RCC 7860 (cell line): ENCODE data around the gene CNN3.

ENCODE experiments used
- DNase-seq: peaks from one replicate; pipeline ENCODE4 v3.0.0-alpha.2; 2015; ENCODE audit warnings: low spot score
- FAIRE-seq: peaks from 2 replicates; lab custom pipeline; 2012; peaks lifted over from hg19 to GRCh38; lab: Jason Lieb, UNC

CNN3 gene

DNA sequence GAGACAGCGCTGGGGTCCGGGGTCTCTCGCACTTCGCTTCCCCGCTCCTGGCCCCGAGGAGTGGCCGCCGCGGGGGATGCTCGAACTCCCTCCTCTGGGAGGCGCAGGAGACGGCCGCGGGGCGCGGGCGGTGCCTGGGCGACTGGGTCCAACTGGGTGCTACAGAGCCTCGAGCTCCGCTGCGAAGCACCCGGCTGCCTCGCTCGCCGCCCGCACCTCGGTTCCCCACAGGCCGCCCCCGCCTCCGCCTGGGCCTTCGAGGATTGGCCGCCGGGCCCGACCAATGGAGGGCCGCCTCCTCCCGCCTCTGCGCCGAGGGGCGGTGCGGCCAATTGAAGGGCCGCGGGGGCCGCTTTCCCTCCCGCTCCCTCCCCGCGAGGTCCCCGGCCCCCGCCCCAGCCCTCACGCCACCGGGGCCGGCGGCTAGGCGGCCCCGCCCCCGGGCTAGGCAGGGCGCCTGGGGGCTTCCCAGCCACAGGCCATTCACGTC is at the start of gene CNN3:
TSS of gene CNN3 (minus strand) at position 196 of the 490 bp plus-strand sequence. CDS start 216 bp downstream, outside the sequence.
- FAIRE-seq = no peak
- peak; percentile 80 for DNase-seq

DNA sequence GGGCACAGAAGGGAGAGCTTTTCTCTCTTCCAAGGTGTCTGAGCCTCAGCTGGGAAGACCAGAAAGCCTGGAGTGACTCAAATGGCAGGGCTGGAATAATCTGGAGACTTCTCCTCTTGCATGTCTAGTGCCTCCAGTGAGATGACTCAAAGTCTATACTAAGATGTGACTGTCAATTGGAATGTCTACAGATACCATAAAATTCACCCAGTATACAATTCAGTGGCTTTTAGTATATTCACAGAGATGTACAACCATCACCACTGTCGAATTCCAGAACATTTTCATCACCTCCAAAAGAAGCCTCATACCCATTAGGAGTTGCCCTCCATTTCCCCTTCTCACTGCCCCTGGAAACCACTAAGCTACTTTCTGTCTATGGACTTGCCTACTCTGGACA is 47.9 kb upstream of the CNN3 start:
- DNase-seq = peak; percentile 100
- FAIRE-seq = peak; percentile 98

DNA sequence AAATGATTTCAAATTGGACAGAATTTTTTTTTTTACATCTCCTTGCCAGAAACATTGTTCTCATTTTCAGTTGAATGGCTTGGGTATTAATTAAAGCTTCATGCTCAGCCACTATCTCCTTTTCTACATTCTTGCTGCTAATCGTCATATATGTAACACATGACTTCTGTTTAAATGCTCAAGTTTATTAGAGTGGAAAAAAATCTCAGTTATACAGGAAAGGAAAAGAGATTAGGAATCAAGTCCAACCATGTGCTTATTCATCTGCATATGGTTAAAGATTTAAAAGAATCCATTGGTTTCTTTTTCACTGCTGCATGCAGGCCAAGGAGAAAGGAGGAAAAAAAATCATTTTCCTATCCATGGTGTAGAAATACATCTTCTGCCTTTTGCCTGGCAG is 47.3 kb upstream of the CNN3 start:
- FAIRE-seq (no peak), DNase-seq (peak; percentile 85)

DNA sequence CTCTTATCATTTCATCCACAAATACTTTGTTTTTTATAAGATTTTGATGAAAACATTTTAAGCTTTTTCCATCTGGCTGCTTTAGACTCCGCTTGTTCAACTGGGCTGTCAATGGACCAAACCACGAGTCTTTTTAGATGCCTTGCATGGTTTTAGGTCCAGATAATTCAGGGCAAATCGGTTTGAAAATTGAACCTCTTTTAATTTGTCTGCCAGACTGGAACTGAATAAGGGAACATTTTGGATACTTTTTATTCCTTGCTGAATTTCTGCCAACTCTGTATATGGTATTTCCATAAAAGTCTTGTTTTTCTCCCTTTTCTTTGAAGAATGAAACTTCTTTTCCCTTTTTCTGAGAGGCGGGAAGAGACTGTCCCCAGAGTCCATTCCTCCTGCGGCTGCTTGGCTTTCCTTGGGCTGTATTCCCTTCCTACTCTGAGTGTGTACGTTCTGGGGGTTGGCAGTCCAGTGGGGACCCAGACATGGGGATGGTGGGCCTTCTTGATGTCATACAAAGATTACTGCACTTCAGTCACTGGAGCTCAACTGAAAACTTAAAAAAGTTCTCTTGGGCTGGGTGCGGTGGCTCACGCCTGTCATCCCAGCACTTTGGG is 46.5 kb upstream of the CNN3 start:
- DNase-seq (no peak), FAIRE-seq (no peak)

DNA sequence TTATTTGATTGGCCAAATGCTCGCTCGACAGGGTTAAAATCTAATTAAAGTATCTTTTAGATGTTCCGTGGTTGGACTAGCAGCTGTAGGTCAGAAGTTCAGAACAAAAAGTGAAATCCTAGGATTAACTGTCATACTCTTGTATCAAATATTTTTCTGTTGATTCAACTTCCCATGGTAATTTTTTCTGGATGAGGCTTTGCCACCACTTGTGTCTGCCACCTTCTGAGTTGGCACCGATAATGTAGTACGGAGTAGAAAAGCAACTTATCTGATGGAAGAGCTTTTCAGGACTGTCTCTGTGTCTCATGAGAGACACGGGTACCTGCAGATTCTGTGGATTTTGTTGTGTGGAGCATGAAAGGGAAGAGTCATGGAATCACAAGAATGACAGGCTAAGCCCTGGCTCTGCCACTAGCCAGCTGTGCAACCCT is 44.6 kb upstream of the CNN3 start:
- FAIRE-seq (peak; percentile 96), DNase-seq (peak; percentile 95)

DNA sequence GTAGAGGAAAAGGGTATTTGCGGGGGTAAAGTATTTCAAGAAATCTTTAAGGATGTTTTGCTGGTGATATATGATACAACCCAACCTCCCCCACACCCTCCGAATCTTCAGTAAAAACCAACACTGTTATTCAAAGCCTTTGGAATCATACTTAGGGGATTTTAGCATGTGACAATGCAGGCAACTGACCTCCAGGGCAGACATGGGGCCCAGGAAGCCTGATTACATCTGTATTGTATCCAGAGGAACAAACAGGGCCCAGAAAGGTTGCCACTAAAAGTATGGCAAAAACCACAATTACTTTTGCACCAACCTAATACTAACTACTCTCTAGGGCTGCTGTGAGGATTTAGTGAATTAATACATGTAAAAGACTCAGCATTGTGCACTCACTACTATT is 43.9 kb upstream of the CNN3 start:
- FAIRE-seq = no peak
- peak; percentile 70 for DNase-seq

DNA sequence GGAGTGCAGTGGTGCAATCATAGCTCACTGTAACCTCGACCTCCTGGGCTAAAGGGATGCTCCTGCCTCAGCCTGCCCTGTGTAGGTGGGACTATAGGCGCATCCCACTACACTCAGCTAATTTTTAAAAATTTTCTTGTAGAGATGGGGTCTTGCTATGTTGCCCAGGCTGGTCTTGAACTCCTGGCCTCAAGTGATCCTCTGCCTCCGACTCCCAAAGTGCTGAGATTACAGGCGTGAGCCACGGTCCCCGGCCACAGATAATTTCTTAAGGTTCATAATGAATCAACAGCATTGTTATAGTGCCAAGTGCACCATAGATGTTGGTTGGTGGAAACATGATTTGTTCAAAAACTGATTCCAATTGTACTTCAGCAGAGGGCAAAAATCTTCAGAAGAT is 42.2 kb upstream of the CNN3 start:
- no peak for FAIRE-seq

DNA sequence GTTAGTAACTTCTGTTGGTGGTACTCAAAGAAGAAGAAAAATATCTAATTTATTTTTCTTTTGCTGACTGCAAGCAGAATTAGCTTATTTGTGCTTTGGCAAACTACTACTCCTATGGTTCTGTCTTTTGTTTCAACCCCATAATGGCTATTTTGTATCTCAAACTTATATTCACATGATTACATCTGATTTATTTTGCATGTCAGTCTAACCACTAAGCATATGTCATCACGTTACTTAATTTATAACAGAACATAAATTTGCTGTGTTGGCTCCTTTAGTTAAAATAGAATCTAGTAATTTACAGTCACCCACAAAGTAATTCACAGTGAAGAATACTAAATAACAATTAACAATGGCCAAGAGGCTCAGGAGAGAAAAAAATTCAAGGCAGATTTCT is 39.1 kb upstream of the CNN3 start:
- FAIRE-seq (no peak), DNase-seq (no peak)

More for the DNA sequence above, 42.2 kb upstream of the CNN3 start:
- no peak for DNase-seq

DNA sequence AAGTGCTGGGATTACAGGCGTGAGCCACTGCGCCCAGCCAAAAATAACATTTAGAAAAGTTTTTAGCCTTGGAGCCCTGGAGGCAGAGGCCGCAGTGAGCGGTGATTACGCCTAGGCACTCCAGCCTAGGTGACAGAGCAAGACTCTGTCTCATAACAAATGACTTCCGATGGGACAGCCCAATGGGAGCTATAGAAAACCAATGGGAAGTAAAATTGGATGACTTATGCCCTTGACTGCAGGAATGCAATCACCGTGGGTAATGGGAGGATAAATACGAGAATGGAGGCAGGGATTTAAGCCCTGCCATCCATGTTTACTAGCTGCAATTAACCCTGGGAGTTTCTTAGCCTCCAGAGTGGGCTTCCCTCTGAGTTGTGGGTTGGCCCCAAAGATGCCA is 37.0 kb upstream of the CNN3 start:
- no peak for FAIRE-seq
- no peak for DNase-seq

DNA sequence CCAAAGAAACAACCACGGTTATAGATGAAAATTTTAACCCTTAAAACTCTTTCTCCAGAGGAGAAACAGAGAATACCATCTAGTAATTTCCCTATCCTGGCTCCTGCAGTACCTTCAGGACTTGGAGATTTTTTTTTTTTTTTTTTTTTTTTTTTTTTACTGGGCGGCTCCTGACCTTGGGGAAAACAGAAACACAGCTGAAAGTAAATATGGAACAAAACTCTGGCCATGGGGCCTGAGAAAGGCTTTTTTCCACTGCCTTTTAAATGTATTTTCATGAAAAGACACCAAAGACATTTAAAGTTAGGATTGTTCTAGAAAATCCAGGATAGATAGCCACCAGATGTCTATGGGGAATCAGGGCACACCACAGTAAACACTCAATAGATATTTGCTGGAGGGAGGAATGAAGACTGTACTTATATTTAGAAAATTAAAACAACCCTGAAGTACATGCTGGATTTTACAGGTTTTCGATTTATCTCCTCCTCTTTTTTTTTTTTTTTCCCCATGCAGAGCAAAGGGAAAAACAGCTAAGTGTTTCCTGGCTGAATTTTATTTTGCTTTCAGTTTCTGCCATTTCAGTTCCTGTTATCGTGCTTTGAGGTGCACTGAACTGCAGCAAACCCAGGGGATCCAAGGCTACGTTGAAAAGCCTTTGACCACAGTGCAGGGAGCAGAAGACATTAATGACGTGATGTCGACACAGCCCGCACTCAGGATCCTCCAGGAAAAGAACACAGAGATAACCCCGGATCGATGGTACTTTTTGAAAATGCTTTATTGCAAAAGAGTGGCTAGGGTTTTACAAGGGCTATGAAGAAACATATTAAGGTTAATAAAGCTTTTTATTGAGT is 35.7 kb upstream of the CNN3 start:
- FAIRE-seq = peak; percentile 80
- peak; percentile 62 for DNase-seq

DNA sequence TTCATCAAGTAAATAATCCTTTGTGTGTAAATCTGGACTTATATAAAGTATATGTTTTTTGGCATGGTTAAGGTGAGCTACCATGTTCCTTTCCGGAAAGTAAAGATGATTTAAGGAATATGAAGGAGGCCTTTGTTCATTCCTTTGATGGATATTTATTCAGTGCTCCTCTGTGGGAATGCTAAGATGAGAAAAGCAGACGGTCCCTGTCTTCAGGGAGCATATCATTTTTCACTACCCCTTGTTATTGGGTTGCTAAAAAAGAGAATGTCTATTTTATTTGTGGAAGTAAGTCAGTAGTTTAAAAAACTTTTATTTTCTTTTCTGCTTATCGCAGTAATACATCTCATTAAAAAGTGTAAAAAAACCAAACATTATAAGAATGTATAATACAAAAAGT is 35.1 kb upstream of the CNN3 start:
- DNase-seq (no peak), FAIRE-seq (peak; percentile 40)

DNA sequence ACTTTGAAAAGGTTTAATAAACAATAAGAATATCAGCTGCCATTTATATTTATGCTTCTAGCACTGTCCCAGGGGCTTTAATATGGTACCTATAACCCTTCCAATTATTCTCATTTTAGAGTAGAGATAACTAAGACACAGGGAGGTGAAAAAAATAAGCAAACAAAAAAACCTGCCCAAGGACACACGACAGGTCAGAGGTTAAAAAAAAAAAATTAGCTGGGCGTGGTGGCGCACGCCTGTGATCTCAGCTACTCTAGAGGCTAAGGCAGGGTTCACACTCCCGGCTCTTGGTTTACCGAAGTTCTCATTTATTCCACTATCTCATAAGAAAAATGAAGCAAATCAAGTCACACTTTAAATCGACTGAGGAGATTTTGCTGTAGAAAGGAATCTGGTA is 34.7 kb upstream of the CNN3 start:
- FAIRE-seq = no peak

DNA sequence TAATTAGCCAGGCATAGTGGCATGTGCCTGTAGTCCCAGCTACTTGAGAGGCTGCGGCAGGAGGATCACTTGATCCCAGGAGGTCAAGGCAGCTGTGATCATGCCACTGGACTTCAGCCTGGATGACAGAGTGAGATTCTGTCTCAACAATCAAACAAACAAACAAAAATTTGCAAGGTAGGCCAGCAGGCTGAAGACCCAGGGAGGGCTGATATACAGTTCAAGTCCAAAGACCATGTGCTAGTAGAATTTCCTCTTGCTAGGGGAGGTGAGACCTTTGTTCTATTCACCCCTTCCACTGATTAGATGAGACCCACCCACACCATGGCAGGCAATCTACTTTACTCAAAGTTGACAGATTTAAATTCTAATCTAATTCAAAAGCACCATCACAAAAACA is 31.2 kb upstream of the CNN3 start:
- DNase-seq = no peak
- no peak for FAIRE-seq

More for the DNA sequence above, 34.7 kb upstream of the CNN3 start:
- no peak for DNase-seq

DNA sequence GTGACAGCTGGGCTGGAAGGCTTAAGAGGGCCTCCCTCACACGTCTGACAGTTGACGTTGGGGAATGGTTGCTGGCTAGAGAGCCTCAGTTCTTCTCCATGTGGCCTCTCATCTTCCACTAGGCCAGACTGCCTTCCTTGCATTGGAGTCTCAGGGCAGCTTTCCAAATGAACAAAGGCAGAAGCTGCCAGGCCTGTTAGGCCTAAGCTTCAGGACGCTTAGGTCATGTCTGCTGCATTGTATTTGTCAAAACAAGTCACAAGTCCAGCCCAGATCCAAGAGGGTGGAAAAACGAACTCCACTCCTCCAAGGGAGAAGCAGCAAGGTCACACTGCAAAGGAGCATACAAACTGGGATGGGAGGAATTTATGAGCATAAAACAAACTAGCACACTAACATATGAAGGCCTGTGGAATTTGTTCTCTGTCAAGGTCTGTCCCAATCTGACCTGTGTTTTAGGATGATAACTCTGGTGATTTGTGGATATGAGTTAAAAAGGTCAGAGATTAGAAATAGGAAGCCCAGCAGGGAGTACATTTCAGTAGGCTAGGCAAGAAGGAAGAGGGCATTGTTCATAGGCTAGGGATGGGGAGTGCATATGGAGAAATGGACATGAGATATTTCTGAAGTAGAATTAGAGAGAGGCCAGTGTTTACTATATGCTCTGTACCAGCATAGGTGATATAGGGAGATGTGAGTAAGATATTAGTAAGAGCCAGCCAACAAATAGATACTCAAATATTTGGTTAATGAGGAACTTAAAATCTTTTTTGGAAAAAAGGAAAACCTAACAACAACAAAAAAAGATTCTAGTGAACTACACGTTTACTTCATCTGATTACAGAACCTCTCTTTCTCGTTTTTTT is 29.1 kb upstream of the CNN3 start:
- DNase-seq (no peak), FAIRE-seq (no peak)

DNA sequence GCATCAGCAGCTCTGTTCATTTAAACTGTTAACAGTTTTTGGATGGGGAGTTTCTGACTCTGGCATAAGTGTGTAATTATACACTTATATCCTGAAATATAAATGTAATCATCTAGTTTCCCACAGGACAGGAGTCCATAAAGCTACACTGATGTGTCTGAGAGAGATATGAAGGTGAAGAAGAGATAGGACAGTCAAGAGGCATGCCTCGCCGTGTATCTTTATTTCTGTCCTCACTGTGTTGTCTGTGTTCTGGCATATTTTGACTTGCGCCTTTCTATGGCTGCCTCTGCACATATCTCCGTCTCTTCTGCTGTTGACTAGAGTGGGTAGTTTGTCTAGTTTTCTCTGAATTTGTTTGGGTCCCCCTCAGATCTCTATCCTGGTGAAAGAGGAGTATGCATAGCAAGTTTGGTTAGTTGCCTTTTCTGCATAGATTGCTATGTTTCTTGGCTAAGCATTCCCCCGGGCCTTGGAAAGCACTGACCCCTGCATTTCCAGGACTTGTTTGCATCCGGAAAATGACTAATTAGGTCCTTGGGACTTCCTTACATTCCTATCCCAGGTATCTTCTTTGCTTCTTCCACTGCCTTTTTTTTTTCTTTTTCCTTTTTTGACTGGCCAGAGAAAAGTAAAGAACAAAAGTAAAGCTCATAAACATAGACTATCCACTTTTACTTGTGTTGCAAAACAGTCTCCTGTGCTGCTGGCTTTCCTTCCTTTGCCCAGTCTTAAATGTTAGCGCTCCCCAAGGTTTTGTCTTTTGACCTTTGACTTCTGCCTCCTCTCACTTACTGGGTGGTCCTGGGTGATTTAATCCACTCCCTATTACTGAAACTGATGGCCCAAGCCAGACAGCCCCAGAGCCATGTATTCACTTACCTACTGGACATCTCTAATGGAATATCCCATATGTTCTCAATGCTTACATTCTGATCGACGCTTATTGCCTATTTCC is 27.6 kb upstream of the CNN3 start:
- no peak for DNase-seq
- no peak for FAIRE-seq

DNA sequence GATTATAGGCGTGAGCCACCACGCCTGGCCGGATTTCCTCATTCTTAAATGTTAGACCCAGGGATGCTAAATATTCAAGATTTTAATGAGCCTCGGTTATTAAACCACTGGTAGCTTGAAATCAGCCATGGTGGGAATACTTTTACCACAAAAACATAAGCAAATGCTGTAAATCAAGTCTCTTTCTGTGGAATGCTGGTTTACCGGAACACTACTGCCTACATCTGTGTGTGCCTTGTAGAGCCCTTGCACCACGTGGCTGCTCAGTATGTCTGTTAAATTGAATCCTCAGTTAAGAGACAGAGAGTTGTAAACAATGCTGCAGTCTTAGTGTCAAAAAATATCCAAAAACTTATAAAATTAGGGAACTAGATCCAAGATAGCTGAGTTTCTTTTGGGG is 26.8 kb upstream of the CNN3 start:
- DNase-seq = no peak
- FAIRE-seq = no peak

DNA sequence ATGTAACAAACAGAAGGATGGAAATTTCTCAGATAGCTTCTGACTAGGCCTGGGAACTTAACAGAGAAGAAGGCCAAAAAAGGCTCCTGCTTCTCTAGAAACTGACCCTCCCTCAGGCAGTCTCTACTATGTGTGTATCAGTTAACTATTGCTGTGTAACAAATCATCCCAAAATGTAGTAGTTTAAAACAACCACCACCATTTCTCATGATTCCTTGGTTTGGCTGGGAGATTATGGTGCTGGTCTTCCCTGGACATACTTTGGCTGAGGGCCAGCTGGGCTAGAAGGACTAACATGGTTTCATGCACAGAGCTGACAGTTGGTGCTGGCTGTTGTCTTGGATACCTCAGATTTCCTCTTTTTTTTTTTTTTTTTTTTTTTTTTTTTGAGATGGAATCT is 26.2 kb upstream of the CNN3 start:
- no peak for FAIRE-seq
- no peak for DNase-seq

DNA sequence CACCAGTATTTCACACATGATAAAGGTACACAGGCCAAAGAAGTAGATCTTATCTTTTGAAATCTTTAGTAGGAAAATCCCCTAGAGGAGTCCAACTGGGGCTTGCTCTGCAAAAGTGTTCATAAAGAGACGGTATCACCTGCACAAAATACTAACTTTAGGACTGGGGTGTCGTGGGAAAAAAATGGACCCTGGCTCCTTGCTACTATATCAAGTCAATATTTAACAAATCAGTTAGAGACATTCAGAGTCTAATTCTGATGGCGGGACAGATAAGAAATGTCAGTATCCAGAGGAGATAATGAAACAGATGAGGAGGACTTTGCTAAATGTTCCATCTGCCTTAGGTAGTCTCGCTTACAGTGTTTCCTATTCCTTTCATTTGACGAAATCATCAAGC is 25.6 kb upstream of the CNN3 start:
- no peak for DNase-seq
- no peak for FAIRE-seq

DNA sequence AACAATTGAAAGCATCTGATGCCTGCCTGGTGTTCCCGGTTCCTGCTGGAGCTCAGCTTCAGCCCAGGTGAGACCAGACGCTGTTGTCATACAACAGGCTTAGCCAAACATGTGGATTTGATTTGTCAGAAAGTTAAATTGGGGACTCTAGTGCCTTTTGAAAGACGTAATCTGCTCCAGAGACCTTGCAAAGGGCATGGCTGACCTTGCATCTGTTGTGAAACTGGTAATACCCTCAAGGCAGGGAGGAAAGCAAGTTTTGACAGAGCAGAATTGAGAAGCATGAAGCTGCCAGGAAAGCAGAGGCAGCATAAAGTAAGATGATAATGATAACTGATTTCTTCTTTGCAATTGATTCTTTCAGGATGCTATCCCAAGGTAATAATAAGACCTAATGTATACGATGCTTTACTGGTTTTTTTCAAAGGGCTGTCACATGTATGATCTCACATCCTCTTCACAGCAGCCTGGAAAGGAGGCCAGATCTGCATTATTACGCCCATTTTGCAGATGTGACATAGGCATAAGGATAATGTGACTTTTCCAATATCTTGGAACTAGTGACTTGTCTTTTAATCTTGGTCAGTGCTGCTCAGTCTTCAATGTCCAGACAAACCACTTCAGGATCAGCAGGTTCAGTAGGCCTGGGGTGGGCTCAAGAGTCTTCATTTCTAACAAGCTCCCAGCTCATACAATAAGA is 24.7 kb upstream of the CNN3 start:
- no peak for DNase-seq
- FAIRE-seq = no peak

DNA sequence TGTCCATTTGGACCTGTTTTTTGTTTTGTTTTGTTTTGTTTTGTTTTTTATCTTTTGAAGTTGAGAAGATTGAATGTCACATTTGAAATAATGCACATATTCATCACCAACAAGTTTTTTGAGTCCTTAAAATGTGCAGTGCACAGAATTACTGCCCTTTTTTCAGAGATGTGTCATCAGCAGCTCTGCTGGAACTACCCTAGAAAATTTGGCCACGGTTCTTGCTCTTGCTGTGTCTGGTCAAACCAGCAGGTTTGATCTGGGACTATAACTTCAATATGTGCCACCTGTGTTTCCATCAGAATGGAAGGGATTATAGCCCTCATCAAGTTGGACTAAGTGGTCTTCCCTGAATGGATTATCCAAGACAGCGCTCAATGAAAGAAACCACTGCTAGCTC is 24.1 kb upstream of the CNN3 start:
- no peak for DNase-seq
- FAIRE-seq = no peak
